Coronary artery (tissue), 2 donors: ENCODE measurements around the gene CA6.

Experiments
- DNase-seq: peaks from one replicate; pipeline ENCODE4 v3.0.0-alpha.2; 2017; ENCODE audit warnings: low spot score
- H3K27ac ChIP-seq, 2 donors: fragments of 200-600 bp; sonication (generic); one replicate each; pipeline ENCODE4 v1.5.1; 2016 to 2019
- H3K4me3 ChIP-seq: fragments of 200-600 bp; sonication (generic); 2 replicates; pipeline ENCODE4 v1.5.1; 2016; ENCODE audit warnings: mild to moderate bottlenecking, moderate library complexity
- TF ChIP-seq, protein P1 (sequence below): fragments of 200-600 bp; sonication (generic); IDR thresholded peaks from one replicate; pipeline ENCODE4 v1.5.1; 2019; ENCODE audit warnings: antibody characterized with exemption

Gene CA6

DNA sequence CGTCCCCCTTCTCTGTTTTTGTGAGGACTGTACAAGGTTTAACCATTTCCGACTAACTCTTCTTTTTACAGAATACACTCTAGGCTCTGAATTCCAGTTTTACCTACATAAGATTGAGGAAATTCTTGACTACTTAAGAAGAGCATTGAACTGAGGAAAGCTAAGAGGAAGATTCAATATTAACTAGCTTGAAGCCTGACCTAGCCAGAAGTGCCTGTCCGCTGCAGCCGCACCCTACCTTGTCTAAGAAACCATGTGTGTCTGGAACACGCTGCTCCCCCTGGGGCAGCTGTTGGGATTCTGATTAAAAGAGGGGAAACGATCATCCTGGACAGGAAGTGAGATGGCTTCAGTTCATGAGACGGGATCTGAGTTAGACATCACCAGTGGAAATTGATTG lies 28.9 kb downstream of the CA6 start:
- Histone ChIP-seq H3K4me3 (no peak overlapping the region), H3K27ac (no peak overlapping the region)
- TF ChIP-seq, protein P1, sequence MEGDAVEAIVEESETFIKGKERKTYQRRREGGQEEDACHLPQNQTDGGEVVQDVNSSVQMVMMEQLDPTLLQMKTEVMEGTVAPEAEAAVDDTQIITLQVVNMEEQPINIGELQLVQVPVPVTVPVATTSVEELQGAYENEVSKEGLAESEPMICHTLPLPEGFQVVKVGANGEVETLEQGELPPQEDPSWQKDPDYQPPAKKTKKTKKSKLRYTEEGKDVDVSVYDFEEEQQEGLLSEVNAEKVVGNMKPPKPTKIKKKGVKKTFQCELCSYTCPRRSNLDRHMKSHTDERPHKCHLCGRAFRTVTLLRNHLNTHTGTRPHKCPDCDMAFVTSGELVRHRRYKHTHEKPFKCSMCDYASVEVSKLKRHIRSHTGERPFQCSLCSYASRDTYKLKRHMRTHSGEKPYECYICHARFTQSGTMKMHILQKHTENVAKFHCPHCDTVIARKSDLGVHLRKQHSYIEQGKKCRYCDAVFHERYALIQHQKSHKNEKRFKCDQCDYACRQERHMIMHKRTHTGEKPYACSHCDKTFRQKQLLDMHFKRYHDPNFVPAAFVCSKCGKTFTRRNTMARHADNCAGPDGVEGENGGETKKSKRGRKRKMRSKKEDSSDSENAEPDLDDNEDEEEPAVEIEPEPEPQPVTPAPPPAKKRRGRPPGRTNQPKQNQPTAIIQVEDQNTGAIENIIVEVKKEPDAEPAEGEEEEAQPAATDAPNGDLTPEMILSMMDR = no peak
- DNase-seq = no peak

DNA sequence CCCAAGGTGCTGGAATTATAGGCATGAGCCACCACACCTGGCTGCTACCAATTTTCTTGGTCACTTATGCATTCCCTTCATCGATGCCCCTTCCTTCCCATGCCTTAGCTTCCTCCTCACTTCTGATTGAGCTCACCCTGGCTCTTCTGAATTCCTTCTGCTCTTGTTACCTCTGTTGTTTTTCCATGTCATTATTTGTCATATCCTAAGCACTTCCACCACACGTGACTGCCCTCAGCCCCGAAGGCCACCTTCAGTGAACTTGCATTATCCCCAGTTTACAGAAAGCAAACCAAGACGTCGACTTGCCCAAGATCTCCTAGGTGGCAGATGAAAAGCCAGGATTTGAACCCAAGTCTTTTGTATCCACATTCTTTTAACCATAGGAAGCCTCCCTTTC lies 30.7 kb downstream of the CA6 start:
- TF ChIP-seq, protein P1 = no peak
- no peak for DNase-seq
- no peak overlapping the region for H3K27ac ChIP-seq
- H3K4me3 ChIP-seq = no peak overlapping the region

DNA sequence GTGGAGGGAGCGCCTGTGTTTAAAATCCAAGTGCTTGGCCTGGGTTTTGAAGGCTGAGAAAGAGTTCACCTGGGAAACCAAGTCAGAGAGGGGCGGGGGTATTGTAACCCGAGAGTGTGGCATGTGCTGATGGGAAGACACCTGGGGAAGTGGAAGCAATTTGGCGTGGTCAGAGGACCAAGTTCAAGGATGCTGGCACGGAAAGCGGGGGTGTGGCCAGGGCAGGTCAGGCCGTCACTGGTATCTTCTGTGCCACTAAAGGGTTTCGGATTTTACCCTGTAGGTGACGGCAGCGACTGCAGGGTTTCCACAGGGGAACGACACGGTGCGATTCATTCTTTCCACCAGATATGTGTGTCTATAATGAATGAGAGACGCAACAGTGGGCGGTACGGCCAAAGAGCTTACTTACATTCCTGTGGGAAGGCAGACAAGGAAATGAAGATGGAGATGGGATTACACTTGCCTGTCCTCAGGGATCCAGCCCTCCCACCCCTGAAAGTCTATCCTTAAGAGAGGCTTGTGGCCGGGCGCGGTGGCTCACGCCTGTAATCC lies 31.3 kb downstream of the CA6 start:
- TF ChIP-seq, protein P1 = no peak
- H3K4me3 ChIP-seq = no peak overlapping the region
- H3K27ac ChIP-seq = no peak overlapping the region
- DNase-seq = no peak

DNA sequence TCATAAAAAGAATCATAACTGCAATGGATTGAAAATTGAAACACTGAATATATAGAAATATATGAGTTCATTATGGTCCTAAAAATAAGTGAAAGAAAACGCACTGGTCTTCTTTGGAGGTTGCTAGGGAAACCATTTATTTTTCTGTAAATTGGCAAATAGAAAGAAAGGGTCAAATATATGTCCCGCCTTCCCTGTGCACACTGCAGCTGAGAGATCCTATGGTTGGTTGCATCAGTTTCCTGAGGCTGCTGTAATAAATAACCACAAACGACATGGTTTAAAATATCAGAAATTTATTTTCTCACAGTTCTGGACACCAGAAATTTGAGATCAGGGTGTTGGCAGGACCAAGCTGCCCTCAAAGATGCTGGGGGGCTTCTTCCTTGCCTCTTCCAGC lies 35.0 kb downstream of the CA6 start:
- Histone ChIP-seq H3K27ac (no peak overlapping the region), H3K4me3 (no peak overlapping the region)
- no peak for DNase-seq
- TF ChIP-seq, protein P1 = no peak

DNA sequence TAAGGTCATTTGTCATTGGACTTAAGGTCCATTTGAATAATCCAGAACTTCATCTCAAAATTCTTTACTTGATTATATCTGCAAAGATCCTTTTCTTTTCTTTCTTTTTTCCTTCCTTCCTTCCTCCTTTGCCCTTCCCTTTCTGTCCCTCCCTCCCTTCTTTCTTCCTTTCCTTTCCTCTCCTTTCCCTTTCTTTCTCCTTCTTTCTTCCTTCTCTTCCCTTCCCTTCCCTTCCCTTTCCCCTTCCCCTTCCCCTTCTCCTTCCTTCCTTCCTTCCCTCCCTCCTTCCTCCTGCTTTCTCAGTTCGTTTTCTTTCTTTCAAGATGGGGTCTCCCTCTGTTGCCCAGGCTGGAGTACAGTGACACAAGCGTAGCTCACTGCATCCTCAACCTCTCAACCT lies 35.5 kb downstream of the CA6 start:
- H3K4me3 ChIP-seq = no peak overlapping the region
- no peak overlapping the region for H3K27ac ChIP-seq
- TF ChIP-seq, protein P1 = no peak
- no peak for DNase-seq

DNA sequence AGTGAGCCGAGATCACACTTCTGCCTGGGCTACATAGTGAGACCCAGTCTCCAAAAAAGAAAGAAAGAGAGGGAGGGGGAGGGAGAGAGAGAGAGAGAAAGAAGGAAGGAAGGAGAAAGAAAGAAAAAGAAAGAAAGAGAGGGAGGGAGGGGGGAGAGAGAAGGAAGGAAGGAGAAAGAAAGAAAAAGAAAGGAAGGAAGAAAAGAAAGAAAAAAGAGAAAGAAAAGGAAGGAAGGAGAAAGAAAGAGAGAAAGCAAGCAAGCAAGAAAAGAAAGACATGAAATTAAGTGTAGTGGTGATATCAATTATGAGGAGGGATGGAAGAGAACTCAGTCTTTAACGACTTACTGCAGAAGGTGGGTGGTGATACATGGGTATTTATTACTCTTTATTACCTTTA lies 38.5 kb downstream of the CA6 start:
- DNase-seq = no peak
- Histone ChIP-seq H3K27ac (no peak overlapping the region), H3K4me3 (no peak overlapping the region)
- TF ChIP-seq, protein P1 = no peak

DNA sequence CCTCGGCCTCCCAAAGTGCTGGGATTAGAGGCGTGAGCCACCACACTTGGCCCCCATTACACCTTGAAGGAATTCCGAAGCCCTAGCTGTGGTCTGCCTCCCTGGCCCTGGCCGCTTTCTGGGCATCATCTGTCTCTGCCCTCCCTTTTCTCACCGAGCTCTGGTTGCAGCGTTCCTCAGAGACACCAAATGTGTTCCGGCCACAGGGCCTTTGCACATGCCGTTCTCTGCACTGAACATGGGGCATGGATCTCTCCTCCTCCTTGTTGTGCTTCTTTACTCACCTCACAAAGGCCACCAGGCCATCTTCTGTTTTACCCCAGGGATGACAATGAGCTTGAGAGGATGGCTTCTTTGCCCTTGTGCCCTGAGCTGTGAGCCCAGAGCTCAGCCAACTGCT lies 39.3 kb downstream of the CA6 start:
- TF ChIP-seq, protein P1 = no peak
- no peak overlapping the region for H3K27ac ChIP-seq
- DNase-seq = no peak
- no peak overlapping the region for H3K4me3 ChIP-seq
